T-helper 22 cell (primary cell): ENCODE results near the gene PTPN20.
"Not testable (repeated sequence)": the region's sequence is repeated elsewhere in the genome, so short reads cannot be mapped to it uniquely, and the experiment has no call there.

Source experiments
- DNase-seq: peaks from one replicate; pipeline ENCODE4 v3.0.0-alpha.2; 2020; ENCODE audit warnings: low read depth

Gene PTPN20

DNA sequence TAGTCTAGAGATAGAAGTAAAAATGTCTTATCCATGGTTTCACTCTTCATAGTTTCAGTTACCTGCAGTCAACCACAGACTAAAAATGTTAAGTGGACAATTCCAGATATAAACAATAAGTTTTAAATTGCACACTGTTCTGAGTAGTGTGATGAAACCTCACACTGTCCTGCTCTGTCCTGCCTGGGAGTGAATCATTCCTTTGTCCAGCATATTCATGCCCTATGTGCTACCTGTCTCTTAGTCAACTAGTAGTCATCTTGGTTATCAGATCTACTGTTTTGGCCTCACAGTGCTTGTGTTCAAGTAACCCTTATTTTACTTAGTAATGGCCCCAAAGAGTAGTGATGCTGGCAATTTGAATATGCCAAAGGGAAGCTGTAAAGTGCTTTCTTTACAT, 49.5 kb downstream of the PTPN20 start:
- DNase-seq = not testable (repeated sequence)

DNA sequence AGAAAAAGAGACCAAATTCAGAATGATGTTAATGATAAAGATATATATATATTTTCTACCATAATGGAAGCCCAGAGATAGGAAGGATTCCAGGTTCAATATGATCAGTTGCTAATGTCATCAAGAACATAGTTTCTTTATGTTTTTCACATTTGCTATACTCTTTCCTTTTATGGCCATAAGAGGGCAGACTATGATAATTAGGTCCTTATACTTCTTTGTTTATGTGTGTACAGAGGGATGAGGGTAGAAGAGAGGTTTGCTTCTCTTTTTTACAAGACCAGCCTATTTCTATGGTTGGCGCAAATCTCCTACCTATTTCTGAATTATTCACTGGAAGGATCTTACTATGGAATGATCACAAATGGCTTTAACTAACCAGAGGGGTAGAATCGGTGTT, 52.1 kb downstream of the PTPN20 start:
- not testable (repeated sequence) for DNase-seq

DNA sequence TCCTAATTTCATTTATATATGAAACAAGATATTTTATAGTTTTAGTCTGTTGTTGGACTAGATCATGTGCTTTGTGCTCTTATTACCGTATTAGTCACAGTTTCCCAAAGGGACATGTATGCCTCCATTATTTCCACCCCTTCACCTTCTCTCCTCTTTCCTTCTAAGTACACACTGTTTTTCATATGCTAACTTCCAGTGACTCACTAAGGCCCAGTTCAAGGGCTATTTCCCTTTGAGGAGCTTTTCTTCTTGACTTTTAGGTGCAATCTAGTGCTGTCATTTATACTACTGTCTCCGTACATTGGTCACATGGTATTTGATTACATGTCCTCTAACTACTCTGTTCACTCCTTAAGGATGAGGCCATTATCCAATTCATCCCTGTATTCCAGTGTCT, 55.8 kb downstream of the PTPN20 start:
- not testable (repeated sequence) for DNase-seq

GRCh38 chr10:46980223-46980622, 69.0 kb downstream of the PTPN20 start:
- not testable (repeated sequence) for DNase-seq

- not testable (repeated sequence) for DNase-seq
Observed at GRCh38 chr10:46987233-46987924, 76.2 kb downstream of the PTPN20 start.

GRCh38 chr10:46992803-46993561, 81.8 kb downstream of the PTPN20 start:
- no peak for DNase-seq

GRCh38 chr10:46995234-46995633, 84.0 kb downstream of the PTPN20 start:
- no peak for DNase-seq

GRCh38 chr10:46998192-46998591, 87.0 kb downstream of the PTPN20 start:
- no peak for DNase-seq

- DNase-seq = no peak
Observed at GRCh38 chr10:46998595-46998994, 87.4 kb downstream of the PTPN20 start.

- no peak for DNase-seq
Observed at GRCh38 chr10:46999217-46999616, 88.0 kb downstream of the PTPN20 start.

DNA sequence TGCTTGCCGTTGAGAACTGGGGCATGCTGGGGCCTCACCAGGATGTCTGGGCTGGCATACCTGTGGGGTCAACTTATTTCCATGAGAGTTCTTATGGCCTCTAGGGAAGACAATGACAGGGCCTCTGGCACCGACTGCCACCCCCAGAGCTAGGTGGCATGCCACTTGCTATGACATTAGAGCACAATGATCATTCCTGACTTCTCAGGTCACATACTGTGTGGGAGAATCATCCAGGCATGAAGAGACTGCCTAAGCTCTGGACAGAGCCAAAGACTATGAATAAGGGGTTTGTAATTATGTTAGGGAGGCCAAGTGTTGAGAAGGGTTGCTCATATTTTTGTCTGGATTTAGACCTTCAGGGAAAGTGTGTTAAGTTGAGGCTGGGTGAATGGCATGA, 97.5 kb downstream of the PTPN20 start:
- DNase-seq = no peak

DNA sequence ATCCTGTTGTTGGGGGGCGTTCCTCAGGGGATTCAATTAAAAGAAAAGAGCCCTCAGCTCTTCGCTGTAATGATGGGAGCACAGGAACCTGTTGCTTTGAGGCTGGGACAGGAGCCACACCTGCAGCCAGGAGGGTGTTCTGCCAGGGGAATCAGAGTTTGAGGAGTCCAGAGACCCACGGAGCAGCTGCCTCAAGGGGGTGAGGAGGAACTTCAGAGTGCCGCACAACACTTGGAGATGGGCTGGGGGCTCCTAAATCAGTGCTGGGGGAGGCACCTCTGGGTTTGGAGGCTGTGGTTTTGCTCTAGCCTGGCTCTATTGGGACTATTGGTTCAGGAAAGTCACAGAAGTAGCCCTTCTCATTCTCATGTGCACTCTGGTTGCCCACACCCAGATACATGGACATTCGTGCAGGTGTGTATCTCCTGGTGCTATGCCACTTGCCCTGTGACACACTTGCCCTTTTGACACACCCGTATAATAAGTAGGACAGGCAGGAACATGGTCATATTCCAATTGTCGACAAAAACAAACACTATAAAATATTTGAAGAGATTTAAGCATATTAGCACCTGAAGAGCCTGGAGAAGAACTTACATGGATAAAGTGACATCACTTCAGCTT, 98.1 kb downstream of the PTPN20 start:
- DNase-seq = no peak

DNA sequence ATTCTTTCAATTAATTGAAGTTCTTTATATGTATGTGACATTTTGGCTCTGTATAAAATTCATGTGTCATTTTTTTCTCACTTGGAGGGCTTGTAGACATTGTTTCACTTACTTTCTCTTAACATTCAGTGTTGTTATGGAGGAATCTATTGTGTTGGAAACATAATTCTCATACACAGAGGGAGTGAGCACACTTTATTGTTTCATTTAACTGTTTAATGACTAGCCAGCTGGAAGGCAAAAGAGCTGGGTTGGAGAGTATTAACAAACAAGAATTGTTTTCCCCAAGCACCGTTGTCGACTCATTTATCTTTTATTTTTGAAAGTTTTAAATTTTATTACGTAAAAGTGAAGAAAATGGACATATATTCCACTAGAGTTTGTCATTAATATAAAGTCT, 98.8 kb downstream of the PTPN20 start:
- no peak for DNase-seq

DNA sequence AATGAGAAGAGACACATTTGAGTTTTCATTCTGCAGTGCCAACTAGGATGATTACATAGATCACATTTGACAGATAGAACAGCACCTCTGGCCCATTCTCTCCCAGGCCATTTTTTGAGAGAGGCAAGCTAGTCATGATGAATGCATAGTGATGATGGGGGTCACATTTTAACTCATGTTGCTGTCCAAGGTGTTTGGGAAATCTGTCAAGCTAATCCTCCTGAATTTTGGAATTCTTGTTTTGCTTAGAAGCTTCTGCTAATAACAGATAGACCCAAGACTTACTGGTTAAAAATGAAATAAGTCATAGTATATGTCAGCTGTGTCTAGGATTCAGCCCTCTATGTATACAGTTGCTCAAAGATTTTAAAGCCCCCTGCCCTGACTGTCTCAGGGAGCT, 101.0 kb downstream of the PTPN20 start:
- no peak for DNase-seq

- DNase-seq = no peak
Observed at GRCh38 chr10:47013507-47014154, 102.4 kb downstream of the PTPN20 start.

DNA sequence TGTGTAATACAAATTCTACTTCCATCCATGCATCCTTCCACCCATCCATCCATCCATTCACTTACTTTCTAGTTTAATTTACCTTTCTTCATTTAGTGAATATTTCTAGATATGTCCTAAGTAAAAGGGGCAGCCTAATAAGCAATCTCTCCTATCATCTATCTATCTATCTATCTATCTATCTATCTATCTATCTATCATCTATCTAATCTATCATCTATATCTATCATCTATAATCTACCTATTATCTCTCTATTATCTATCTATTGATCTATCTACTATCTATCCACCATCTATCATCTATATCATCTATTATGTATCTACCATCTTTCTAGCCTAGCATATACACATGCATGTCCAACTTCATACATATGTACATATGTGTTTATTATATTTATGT, 104.2 kb downstream of the PTPN20 start:
- DNase-seq = no peak

DNA sequence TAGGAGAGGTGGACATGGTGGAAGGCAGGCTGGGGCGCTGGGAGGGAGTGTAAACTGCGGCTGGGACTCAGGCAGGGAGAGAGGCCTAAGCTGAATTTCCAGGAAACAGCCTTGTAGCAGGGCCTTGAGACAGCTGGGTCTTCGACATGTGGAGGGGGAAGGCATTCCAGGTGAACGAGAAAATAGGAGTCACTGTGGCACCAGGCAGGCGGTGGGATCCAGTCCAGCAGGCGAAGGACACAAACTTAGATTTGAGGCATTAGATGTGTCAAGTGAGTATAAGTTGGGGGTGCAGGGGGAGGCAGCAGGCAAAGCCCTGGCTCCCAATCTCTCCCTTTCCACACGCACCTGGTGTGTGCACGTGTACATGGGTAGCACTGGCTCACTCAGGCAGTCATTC, 105.3 kb downstream of the PTPN20 start:
- DNase-seq = no peak

DNA sequence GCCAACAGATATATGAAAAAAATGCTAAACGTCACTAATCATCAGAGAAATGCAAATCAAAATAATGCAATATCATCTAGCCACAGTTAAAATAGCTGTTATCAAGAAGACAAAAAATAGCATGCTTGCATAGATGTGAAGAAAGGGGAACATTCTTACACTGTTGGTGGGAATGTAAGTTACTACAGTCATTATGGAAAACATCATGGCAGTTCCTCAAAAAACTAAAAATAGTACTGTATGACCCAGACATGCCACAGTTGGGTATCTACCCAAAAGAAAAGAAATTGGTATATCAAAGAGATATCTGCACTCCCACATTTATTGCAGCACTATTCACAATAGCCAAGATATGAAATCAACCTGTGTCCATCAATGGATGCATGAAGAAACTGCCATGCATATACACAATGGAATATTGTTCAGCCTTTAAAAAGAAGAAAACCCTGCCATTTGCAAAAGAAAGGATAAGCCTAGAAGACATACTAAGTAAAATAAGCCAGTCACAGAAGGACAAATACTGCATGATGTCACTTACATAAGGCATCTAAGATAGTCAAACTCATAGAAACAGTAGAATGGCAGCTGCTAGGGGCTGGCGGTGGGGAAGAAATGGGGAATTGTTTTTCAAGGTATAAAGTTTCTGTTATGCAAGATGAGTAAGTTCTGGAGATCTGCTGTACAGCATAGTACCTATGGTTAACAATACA, 107.0 kb downstream of the PTPN20 start:
- no peak for DNase-seq

GRCh38 chr10:47019155-47020145, 108.2 kb downstream of the PTPN20 start:
- no peak for DNase-seq

GRCh38 chr10:47020471-47020870, 109.2 kb downstream of the PTPN20 start:
- DNase-seq = no peak

- no peak for DNase-seq
Observed at GRCh38 chr10:47021850-47022249, 110.6 kb downstream of the PTPN20 start.
